ENCODE measurements around the gene FOXP1. TPM values are rescaled to one million over a fixed set of nuclear protein-coding genes. Genes with fewer than 3 reads are reported as not detected.

The FOXP1 gene
- total RNA-seq, 1 experiment from 2014 or later = 2.9 TPM

DNA sequence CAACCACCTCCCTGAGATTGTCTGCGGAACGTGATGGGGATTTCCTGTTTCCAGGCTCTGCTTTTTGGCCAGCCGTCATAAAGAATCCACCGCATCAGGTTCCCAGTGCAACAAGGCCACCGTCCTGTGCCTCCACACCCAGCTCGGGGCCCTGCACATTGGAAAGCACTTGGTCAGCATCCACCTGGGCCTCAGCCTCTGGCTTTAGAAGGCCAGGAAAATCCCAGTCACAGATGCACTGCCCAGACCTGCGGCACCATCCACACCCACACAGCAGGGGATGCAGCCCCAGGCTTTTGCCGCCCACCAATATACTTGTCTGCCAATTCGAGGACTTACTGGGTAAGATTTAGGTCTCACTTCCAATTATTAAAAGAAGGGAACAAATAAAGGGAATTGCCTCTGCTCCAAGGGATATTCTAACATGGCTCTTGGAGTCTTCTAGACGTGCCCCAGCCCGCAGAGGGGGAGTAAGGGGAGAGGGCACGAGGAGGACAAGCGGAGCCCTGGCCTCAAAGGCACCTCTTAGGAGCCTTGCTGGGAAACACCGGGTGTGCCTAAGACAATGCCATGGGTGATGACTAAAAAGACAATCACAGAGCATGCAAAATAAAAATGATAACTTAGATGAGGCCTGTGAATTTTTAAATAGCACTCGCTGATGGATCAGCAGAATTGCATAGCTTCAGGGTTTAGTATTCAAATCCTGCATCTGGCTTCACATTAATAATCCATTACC lies 169.2 kb downstream of the FOXP1 start:
- in situ Hi-C loops (cut with HindIII; ENCODE audit: low pct_unique_long_range_greater_than_20kb, low sequenced_read_pairs) (no loop called here), intact Hi-C loops (cut with micrococcal nuclease; ENCODE audit: unreplicated experiment) (no loop called here)
- H3K4me3 ChIP-seq (ENCODE audit: low read depth in 2 of 2, low read length in 2 of 2) = no peak overlapping the region
- no peaks in the 10 kb centered on the region for H3K36me3 ChIP-seq (ENCODE audit: control insufficient read depth, insufficient read depth, low read length)
- no peaks in the 10 kb centered on the region for H3K9me3 ChIP-seq (ENCODE audit: control insufficient read depth, insufficient read depth, low read depth, low read length)
- no peaks in the 10 kb centered on the region for H3K27me3 ChIP-seq (ENCODE audit: control insufficient read depth, insufficient read depth, low read length)
- DNase-seq (ENCODE audit: low read depth, low spot score) (no peak), ATAC-seq (no peak)
- no peaks in the 10 kb centered on the region for H3K4me1 ChIP-seq (ENCODE audit: control insufficient read depth, insufficient read depth, low read length)
- BruUV-seq (replicated peaks) = no TSS peak
- ChIA-PET POLR2A (no interaction called here), CTCF (no interaction called here)
- H3K27ac ChIP-seq (ENCODE audit: low read length) = no peak overlapping the region
- no peak for TF ChIP-seq POLR2AphosphoS5 (IDR thresholded peaks at IDR 0.05; ENCODE audit: low read depth, low read length)
- no peak for TF ChIP-seq TCF7L2 (IDR thresholded peaks at IDR 0.05; ENCODE audit: low read depth, low read length)
- TF ChIP-seq, protein P1, sequence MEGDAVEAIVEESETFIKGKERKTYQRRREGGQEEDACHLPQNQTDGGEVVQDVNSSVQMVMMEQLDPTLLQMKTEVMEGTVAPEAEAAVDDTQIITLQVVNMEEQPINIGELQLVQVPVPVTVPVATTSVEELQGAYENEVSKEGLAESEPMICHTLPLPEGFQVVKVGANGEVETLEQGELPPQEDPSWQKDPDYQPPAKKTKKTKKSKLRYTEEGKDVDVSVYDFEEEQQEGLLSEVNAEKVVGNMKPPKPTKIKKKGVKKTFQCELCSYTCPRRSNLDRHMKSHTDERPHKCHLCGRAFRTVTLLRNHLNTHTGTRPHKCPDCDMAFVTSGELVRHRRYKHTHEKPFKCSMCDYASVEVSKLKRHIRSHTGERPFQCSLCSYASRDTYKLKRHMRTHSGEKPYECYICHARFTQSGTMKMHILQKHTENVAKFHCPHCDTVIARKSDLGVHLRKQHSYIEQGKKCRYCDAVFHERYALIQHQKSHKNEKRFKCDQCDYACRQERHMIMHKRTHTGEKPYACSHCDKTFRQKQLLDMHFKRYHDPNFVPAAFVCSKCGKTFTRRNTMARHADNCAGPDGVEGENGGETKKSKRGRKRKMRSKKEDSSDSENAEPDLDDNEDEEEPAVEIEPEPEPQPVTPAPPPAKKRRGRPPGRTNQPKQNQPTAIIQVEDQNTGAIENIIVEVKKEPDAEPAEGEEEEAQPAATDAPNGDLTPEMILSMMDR (IDR thresholded peaks at IDR 0.05) = no peak
- no peak for TF ChIP-seq REST (IDR thresholded peaks at IDR 0.05; ENCODE audit: insufficient read depth in 1 of 2, low read depth in 2 of 2, low read length in 1 of 2)
- TF ChIP-seq SIN3A (IDR thresholded peaks at IDR 0.05; ENCODE audit: borderline replicate concordance, insufficient read depth, low read depth, low read length) = no peak

GRCh38 chr3:71413572-71413971 lies 170.0 kb downstream of the FOXP1 start:
- no peak overlapping the region for H3K4me3 ChIP-seq (ENCODE audit: low read depth in 2 of 2, low read length in 2 of 2)
- intact Hi-C loops (cut with micrococcal nuclease; ENCODE audit: unreplicated experiment) = no loop called here

More at GRCh38 chr3:71413572-71413971, 170.0 kb downstream of the FOXP1 start:
- Histone ChIP-seq H3K36me3 (ENCODE audit: control insufficient read depth, insufficient read depth, low read length) (no peaks in the 10 kb centered on the region), H3K27me3 (ENCODE audit: control insufficient read depth, insufficient read depth, low read length) (no peaks in the 10 kb centered on the region), H3K9me3 (ENCODE audit: control insufficient read depth, insufficient read depth, low read depth, low read length) (no peaks in the 10 kb centered on the region), H3K27ac (ENCODE audit: low read length) (no peak overlapping the region), H3K4me1 (ENCODE audit: control insufficient read depth, insufficient read depth, low read length) (no peaks in the 10 kb centered on the region)
- POLR2A ChIA-PET = no interaction called here
- DNase-seq (ENCODE audit: low read depth, low spot score) = no peak
- no peak for ATAC-seq
- CTCF ChIA-PET = no interaction called here
- no TSS peak for BruUV-seq (replicated peaks)
- in situ Hi-C loops (cut with HindIII; ENCODE audit: low pct_unique_long_range_greater_than_20kb, low sequenced_read_pairs) = no loop called here
- TF ChIP-seq SIN3A (IDR thresholded peaks at IDR 0.05; ENCODE audit: borderline replicate concordance, insufficient read depth, low read depth, low read length) = no peak
- TF ChIP-seq, protein P1 (IDR thresholded peaks at IDR 0.05) = no peak
- TF ChIP-seq REST (IDR thresholded peaks at IDR 0.05; ENCODE audit: insufficient read depth in 1 of 2, low read depth in 2 of 2, low read length in 1 of 2) = no peak
- no peak for TF ChIP-seq POLR2AphosphoS5 (IDR thresholded peaks at IDR 0.05; ENCODE audit: low read depth, low read length)
- no peak for TF ChIP-seq TCF7L2 (IDR thresholded peaks at IDR 0.05; ENCODE audit: low read depth, low read length)

Data from Panc1 (cell line).